Ovary (tissue), 9 donors: ENCODE measurements around the gene NDST1. TPM values are rescaled to one million over a fixed set of nuclear protein-coding genes. Genes with fewer than 3 reads are reported as not detected.

Experiments used
- DNase-seq, 5 donors: peaks; one replicate each; pipeline ENCODE4 v3.0.0-alpha.2; 2019 to 2020
- H3K27ac ChIP-seq, 2 donors: fragments of 200-600 bp; one replicate each; pipeline versions ENCODE4 v1.5.1 to v1.8.0; 2019 to 2022
- H3K27me3 ChIP-seq: fragments of 200-600 bp; one replicate; pipeline ENCODE4 v1.8.0; 2022
- H3K36me3 ChIP-seq: fragments of 200-600 bp; sonication (generic); one replicate; pipeline ENCODE4 v1.5.1; 2019
- H3K4me1 ChIP-seq: one replicate; pipeline ENCODE4 v1.8.1; 2013; ENCODE audit warnings: mild to moderate bottlenecking, moderate library complexity; ENCODE audit not compliant: insufficient read depth
- H3K4me3 ChIP-seq: fragments of 200-600 bp; sonication (generic); one replicate; pipeline ENCODE4 v1.5.1; 2017
- H3K9me3 ChIP-seq, 2 donors: fragments of 200-600 bp in 1 of 2; sonication (generic) in 1 of 2; one replicate each; pipeline versions ENCODE4 v1.5.1 to v1.8.1; 2013 to 2019; ENCODE audit warnings: mild to moderate bottlenecking in 1 of 2, moderate library complexity in 1 of 2
- EP300 ChIP-seq: sonication (generic); formaldehyde crosslinking; IDR thresholded peaks from one replicate; pipeline ENCODE4 v1.6.1; 2017; ENCODE audit warnings: antibody characterized with exemption
- POLR2A ChIP-seq: fragments of 450-650 bp; IDR thresholded peaks from one replicate; pipeline ENCODE4 v1.6.1; 2017; ENCODE audit warnings: antibody characterized with exemption, mild to moderate bottlenecking, moderate library complexity
- WGBS, 3 donors: extraction: QIAGEN DNeasy Blood & Tissue Kit in 1 of 3; methylation state at CpG; one replicate each; pipeline versions ENCODE4 v1.1.5 to v1.1.7; 2013 to 2017; 5-methylcytosine and 5-hydroxymethylcytosine counted together
- intact Hi-C, 4 donors: fragments of 100-400 bp; cut with DNase I; formaldehyde crosslinking; loops; one replicate each; pipeline versions ENCODE4 v1.11.0 to v1.15.1; 2022 to 2023
- polyA plus RNA-seq, 2 donors: library from polyadenylated mRNA; stranded (reverse); fragments of 200-250 nt in 1 of 2; fragments of 350-450 nt in 1 of 2; fragmentation: Illumina TruSeq in 1 of 2; extraction: RNeasy Lipid Tissue Mini Kit (QIAGEN cat#74804) in 1 of 2; gene quantifications; one replicate each; pipeline ENCODE4 v1.2.3, GENCODE V29; 2013 to 2014
- total RNA-seq, 7 donors: library from RNA; depleted of rRNA in 2 of 7; stranded (reverse); fragments of >200 nt in 2 of 7; fragmentation: NEBNext Ultra II Directional in 3 of 7; extraction: Animal tissue kit (Norgen Biotek cat#: 25700) in 3 of 7; gene quantifications; one replicate each; pipeline versions ENCODE4 v1.1.0 to v1.2.4, GENCODE V29; 2016 to 2023
- TF ChIP-seq, protein P1 (sequence below), 3 donors: fragments of 450-650 bp in 2 of 3; fragments of 200-600 bp in 1 of 3; IDR thresholded peaks; one replicate each; pipeline versions ENCODE4 v1.5.1 to v1.8.0; 2016 to 2022; ENCODE audit warnings: antibody characterized with exemption in 3 of 3, mild to moderate bottlenecking in 1 of 3
- donor health status: DM: no; HTN: no; CAD: no; lungs with moderate emphysema.
- donor health status: DM: no; HTN: no; CAD: no.
- donor health status: Bipolar disorder and iron deficiency.
- donor health status: DM: yes; HTN: yes; CAD: no.
- donor health status: DM: no; HTN: no; CAD: no.
- donor health status: DM: yes; HTN: yes; CAD: no.

NDST1 gene
- total and polyA plus RNA-seq, 9 donors = 31.0 to 139 (median 90.3) TPM

DNA sequence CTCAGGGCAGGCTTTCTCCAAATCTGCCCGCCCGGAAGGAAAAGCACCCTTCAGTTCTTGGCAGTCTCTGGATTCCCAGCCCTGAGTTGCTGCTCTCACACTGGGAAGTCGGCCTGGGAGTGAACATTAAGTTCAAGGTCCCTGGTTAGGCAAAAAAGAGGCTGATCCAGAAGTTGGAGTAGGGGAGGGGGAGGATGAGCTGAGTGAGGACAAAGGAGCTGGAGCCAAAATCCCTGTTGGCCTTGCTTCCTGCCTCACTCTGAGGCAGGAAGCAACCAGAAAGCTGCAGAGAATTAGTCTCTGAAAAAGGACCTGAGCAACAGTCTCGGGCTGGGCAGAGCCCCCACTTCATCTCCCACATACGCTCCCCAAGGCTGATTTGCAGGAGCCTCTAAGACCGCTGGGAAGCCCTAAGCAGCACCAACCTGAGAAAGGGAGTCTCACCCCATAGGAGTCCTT lies 43.3 kb upstream of the NDST1 start:
- DNase-seq = peak; percentile 77 to 87 (median 84)
- no peaks in the 10 kb centered on the region for H3K9me3 ChIP-seq
- H3K27ac ChIP-seq = peak overlapping the region; percentile 34 to 84
- H3K4me3 ChIP-seq = no peak overlapping the region
- no peak for TF ChIP-seq EP300
- no peak for TF ChIP-seq POLR2A
- TF ChIP-seq, protein P1, sequence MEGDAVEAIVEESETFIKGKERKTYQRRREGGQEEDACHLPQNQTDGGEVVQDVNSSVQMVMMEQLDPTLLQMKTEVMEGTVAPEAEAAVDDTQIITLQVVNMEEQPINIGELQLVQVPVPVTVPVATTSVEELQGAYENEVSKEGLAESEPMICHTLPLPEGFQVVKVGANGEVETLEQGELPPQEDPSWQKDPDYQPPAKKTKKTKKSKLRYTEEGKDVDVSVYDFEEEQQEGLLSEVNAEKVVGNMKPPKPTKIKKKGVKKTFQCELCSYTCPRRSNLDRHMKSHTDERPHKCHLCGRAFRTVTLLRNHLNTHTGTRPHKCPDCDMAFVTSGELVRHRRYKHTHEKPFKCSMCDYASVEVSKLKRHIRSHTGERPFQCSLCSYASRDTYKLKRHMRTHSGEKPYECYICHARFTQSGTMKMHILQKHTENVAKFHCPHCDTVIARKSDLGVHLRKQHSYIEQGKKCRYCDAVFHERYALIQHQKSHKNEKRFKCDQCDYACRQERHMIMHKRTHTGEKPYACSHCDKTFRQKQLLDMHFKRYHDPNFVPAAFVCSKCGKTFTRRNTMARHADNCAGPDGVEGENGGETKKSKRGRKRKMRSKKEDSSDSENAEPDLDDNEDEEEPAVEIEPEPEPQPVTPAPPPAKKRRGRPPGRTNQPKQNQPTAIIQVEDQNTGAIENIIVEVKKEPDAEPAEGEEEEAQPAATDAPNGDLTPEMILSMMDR (IDR thresholded peaks at IDR 0.05) = no peak
- intact Hi-C loops = loop anchor here in 3 of 4 donors (5.0 to 10.0 kb wide), 5 partner anchors 58 to 558 kb away; partner anchors contain the start of gene GPX3 (in 1 of the 3)
- H3K36me3 ChIP-seq = no peaks in the 10 kb centered on the region
- WGBS, 3 donors = 3 to 4% (median 4%) methylated on average over 6 of the region's 6 CpGs
- H3K27me3 ChIP-seq = no peaks in the 10 kb centered on the region
- peaks cover 9% of the 10 kb centered on the region for H3K4me1 ChIP-seq

DNA sequence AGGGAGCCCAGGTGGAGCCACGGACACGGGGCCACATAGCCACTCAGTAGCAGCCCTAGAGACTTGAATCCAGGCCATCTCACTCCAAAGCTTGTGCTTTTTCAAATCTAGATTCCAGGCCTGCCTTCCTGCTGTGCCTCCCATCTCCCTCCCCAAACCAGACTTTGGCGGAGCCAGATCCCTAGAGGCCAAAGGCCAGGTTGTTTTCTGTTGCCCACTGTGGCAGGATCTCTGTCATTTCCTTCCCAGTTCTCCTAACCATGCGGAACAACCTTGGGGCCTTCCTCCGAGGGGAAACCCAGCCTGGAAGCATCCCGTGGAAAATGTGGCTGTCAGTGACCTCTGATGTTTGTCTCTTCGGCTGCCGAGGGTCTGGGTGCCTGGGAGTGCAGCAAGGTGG lies 42.0 kb upstream of the NDST1 start:
- H3K4me3 ChIP-seq = no peak overlapping the region
- no peaks in the 10 kb centered on the region for H3K27me3 ChIP-seq
- H3K9me3 ChIP-seq = no peaks in the 10 kb centered on the region
- intact Hi-C loops = loop anchor here in 1 of 4 donors (10.0 kb wide), 1 partner anchor 189 kb away; no protein-coding TSS in a partner anchor
- H3K27ac ChIP-seq = no peak overlapping the region
- peaks cover 11% of the 10 kb centered on the region for H3K4me1 ChIP-seq
- H3K36me3 ChIP-seq = no peaks in the 10 kb centered on the region
- no peak for DNase-seq
- TF ChIP-seq, protein P1 (IDR thresholded peaks at IDR 0.05) = no peak
- TF ChIP-seq POLR2A = no peak
- no peak for TF ChIP-seq EP300
- WGBS, 3 donors = 60 to 70% (median 63%) methylated on average over 8 of the region's 8 CpGs

DNA sequence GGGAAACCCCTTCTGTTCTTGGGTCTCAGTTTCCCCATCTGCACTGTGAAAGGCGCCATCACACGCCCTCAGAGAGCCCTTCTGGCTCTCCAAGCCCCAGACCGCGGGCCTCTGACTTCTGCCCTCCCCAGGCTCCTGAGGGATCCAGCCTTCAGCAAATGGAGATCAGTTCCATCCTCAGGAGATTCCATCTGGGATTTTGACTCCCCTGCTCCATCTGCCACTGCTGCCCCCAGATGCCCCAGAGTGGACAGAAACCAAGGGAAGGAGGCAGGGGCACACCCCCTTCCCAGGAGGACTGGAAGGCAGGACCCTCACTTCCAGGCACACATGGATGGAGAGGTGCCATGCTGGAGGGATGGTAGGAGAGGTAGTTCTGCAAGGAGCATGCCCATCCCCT lies 39.7 kb upstream of the NDST1 start:
- Histone ChIP-seq H3K27me3 (no peaks in the 10 kb centered on the region), H3K36me3 (no peaks in the 10 kb centered on the region), H3K4me3 (no peak overlapping the region), H3K4me1 (peaks cover 9% of the 10 kb centered on the region), H3K9me3 (no peaks in the 10 kb centered on the region), H3K27ac (no peak overlapping the region)
- intact Hi-C loops = loop anchor here in 1 of 4 donors (10.0 kb wide), 1 partner anchor 187 kb away; no protein-coding TSS in a partner anchor
- WGBS, 3 donors = 94 to 100% (median 96%) methylated on average over 4 of the region's 4 CpGs
- TF ChIP-seq, protein P1 (IDR thresholded peaks at IDR 0.05) = no peak
- TF ChIP-seq POLR2A (no peak), EP300 (no peak)
- DNase-seq = no peak

DNA sequence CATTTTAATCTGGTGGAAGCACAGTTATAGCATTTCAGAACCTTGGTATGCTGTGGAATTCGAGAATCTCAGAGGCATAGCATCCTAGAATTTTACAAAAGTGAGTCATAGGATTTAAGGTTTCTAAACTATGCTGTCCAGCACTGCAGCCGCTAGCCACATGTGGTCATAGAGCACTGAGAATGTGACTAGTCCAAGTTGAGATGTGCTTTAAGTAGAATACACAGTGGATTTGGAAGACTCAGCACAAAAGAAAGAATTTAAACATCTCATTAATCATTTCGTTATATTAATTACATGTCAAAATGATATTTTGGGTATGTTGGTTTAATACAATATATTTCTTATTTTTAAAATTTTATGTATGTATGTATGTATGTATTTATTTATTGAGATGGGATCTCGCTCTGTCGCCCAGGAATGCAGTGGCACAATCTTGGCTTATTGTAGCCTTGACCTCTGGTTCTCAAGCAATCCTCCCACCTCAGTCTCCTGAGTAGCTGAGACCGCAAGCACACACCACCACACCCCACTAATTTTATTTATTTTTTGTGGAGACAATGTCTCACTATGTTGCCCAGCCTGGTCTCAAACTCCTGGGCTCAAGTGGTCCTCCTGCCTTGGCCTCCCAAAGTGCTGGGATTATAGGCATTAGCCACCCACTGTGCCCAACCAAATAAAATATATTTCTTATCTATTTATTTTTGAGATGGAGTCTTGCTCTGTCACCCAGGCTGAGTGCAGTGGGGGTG lies 38.0 kb upstream of the NDST1 start:
- intact Hi-C loops = loop anchor here in 1 of 4 donors (10.0 kb wide), 1 partner anchor 185 kb away; no protein-coding TSS in a partner anchor
- WGBS, 3 donors = 10 to 19% (median 18%) methylated on average over 6 of the region's 6 CpGs

More for the DNA sequence above, 38.0 kb upstream of the NDST1 start:
- Histone ChIP-seq H3K4me3 (no peak overlapping the region), H3K27ac (no peak overlapping the region), H3K36me3 (no peaks in the 10 kb centered on the region), H3K4me1 (peaks cover 5% of the 10 kb centered on the region), H3K27me3 (no peaks in the 10 kb centered on the region), H3K9me3 (no peaks in the 10 kb centered on the region)
- no peak for DNase-seq
- TF ChIP-seq POLR2A = no peak
- TF ChIP-seq, protein P1 (IDR thresholded peaks at IDR 0.05) = no peak
- TF ChIP-seq EP300 = no peak
